Fibroblast of skin of right biceps (primary cell): Measurements from ENCODE around the gene LDAH.
"Not testable (repeated sequence)": the region's sequence is repeated elsewhere in the genome, so short reads cannot be mapped to it uniquely, and the experiment has no call there.

Experiments used
- DNase-seq: peaks from one replicate; pipeline ENCODE4 v3.0.0-alpha.2; 2013

The LDAH gene

DNA sequence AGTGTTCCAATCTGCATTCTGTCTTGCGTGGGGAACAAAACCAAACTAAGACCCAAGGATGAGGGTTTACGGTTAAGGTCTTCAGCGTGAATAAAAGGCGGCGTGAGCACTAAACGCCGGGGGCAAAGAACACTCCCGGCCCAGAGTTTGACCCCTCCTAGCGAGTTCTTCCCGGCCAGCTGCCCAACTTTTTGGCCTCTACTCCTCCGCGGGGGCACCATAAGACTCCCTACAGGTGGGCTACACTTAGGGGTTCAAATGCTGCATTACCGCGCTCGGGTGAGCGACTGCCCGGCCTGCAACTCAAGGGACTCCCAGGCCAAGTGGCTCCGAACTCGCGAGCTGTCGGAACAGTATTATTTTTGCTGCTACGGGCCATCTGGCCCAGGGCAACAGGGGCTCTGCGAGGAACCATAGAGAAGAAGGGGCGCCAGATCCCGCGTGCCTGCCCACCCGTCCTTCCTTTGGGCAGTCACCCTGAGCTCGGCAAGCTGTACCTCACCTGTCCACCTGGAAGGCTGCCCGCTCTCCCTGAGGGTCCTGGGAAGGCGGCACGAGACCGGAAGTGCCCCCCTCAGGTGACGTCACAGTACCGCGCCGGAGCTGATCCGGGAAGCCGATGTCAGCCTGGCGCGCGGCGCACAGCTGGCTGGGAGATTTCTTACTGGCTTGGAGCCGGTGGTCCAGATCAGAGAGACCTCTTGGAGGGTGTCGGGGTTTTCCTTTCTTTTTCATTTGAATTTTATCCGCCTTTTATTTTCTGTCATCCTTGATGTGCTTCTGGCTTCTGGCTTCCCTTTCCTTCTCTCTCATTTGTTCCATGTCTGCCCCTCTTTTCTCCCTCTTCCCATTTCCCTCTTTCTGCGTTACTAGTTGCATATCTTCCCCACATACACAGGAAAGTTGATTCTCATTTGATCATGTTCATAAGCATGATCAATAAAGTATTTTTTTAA is at the start of gene LDAH:
Gene LDAH, minus strand, starts transcription at position 567 of the 956 bp plus-strand sequence. CDS start 21,638 bp downstream, outside the sequence.
- DNase-seq = peak; percentile 89

DNA sequence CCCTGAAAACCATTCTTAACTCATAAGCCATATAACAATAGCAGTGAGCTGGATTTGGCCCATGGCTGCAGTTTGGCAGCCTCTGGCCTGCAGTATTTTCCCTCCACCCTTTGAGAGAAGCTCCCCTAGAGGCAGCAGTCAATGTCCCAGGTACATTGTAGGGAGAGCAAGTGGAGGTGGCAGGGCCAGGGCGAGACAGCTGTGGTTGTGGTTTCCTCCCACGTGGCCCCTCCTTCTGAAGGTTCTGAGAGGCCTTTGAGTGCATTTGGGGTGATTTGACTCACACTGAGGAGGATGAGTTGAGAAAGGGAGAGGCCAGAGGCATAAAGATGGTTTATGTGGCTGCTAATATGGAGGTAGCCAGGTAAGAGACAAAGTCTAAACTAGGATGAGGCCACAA is 45.5 kb upstream of the LDAH start:
- DNase-seq = no peak

DNA sequence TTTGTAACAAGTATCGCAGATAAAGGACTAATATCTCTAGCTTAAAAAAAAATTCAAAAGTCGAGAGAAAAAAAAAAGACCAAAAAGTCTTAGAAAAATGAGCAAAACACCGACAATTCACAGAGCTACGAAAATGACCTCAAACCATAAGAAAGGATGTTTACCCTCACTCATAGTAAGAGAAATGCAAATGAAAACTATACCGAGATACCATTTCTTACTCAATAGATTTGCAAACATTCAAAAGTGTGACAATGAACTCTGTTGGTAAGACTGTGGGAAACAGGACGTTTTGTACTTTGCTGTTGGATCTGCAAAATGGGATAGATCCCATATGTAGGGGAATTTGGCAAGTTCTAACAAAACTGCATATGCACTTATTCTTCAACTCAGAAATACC is 39.9 kb upstream of the LDAH start:
- no peak for DNase-seq

DNA sequence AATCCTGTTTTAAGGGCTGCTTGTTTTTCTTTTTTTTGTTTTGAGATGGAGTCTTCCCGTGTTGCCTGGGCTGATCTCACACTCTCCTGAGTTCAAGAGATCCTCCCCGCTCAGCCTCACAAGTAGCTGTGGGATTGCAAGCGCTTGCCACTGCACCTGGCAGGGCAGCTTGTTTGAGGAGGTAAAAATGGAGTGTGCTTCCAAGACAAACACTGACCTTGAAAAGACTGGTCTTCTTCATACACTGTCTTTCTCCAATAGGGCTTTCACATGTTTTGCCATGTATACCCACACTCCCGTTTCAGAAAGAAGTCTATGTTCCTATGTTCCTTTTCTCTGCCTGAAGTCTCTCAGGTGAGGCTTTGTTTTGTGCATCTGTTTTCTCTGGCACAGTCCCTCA is 32.6 kb upstream of the LDAH start:
- DNase-seq = no peak

DNA sequence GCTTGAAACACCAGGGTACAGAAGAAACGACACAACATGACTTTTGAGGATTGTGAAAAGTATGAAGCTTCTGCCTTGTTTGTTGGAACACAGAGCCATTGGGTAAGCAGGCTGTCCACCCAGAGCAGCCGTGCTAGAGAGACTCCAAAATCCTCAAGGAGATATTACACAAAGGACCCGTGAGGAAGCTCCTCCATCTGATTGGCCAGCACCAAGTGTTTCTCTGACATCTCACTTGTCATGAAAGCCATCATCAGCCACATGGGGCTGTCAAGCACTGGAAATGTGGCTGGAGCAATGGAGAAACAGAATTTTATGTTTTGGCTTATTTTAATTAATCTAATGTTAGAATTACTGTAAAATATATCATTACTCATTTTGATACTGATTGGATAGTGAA is 29.8 kb upstream of the LDAH start:
- DNase-seq = no peak

DNA sequence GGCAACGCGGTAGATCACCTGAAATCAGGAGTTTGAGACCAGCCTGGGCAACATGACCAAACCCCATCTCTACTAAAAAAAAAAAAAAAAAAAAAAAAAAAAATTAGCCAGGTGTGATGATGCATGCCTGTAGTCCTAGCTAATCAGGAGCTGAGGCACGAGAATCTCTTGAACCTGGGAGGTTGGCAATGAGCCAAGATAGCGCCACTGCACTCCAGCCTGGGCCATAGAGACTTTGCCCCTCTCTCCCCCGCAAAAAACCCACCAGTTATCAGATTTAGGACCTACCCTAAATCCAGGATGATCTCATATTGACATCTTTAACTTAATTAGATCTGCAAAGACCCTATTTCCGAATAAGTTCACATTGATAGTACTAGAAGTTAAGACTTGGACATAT is 29.2 kb upstream of the LDAH start:
- no peak for DNase-seq

DNA sequence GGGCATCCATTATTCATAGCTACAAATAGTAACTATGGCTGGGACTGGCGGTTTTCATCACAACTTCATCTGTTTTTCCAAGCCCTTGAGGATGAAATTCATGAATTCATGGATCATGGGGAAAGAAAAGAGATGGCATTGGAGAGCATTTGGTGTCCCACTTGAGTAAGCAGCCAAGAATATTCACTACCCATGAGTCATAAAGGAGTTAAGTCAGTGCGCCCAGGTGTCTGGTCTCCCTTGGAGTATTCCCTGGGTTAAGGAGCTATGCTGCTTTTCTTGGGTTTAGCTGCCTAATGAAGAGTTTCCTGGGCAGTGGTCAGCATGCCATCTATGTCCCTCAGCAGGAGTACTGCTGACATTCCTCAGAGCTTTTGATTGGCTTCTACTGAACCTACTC is 21.3 kb upstream of the LDAH start:
- no peak for DNase-seq

DNA sequence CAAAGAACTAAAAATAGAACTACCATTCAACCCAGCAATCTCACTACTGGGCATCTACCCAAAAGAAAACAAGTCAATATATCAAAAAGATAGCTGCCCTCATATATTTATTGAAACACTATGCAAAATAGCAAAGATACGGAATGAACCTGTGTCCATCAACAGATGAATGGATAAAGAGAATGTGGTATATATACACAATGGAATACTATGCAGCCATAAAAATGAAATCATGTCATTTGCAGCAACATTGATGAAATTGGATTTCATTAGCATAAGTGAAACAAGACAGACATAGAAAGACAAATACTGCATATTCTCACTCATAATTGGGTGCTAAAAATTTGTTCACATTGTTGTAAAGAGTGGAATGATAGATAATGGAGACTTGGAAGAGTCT is 16.2 kb upstream of the LDAH start:
- no peak for DNase-seq

DNA sequence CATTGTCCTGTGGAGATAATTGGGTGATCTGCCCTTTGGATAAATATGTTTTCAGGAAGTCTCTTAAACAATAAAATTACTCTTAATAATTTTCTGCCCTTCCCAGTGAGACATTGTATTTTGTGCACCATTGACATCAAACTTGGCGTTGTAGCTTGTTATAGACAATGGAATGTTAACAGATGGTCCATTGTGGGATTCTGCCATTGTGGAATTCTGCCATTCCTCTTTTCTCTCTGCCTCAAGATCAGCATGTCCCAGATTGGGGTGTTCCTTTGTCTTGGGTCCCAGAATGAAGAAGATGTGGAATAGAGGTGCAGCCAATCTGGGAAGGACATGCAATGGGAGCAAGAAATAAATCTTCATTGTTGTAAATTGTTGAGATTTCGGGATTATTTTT is 15.1 kb upstream of the LDAH start:
- DNase-seq = no peak

DNA sequence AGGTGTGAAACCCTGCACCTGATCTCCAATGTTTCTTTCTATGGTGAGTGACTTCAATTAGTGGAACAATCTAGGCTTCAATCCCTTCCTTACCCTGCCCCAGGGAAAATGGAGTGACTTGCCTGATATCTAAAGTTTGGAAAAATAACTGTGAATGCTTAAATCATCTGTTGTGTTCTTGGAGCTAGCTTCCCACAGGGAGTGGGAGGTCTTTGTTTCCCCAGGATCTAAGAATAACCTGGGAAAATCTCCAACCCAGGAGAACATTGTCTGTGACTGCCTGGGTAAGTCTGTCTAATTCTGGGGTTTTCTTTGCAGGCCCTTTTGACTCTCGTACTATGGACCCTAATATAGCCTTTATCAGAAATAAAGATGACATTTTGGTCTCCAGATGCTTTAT is 13.6 kb upstream of the LDAH start:
- DNase-seq = no peak

DNA sequence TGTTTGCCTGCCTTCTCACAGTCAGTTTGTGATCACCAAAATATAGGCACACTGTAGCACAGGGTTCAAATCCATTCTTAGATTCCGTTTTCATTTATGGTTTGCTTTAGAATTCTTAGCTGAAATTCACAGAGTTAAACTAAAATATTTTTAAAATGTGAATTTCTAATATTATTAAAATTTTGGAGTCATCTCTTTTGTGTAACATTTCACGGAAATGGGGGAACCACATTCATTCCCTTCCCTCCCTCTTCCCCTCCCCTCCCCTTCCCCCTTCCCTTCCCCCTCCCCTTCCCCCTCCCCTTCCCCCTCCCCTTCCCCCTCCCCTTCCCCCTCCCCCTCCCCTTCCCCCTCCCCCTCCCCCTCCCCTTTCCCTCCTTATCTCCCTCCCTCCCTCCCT is 11.4 kb upstream of the LDAH start:
- DNase-seq = no peak

DNA sequence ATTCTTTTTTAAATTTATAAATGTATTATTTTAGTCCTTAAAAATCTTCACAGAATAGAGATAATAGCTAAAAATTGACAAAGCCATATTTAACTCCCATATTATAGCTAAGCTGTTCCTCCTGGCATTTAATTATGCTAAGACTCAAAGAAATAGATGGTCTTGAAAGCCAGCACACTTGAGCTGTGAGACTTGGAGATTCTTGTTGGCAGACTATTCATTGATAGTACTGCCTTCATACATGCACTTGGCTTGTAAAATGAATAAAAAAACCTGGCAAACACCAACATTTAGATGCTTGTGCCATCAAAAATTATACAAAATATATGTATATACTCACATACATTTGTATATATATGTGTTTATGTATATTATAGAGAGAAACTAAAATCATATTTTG is 9.7 kb upstream of the LDAH start:
- DNase-seq = no peak

DNA sequence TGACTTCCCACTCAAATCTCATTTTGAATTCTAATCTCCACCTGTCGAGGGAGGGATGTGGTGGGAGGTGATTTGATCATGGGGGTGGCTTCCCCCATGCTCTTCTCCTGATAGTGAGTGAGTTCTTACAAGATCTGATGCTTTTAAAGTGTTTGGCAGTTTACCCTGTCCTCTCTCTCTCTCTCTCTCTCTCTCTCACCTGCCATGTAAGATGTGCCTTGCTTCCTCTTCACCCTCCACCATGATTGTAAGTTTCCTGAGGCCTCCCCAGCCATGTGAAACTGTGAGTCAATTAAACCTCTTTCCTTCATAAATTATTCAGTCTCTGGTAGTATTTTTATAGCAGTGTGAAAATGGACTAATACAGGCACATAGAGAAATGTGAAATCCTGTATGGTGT is 7.0 kb upstream of the LDAH start:
- no peak for DNase-seq

DNA sequence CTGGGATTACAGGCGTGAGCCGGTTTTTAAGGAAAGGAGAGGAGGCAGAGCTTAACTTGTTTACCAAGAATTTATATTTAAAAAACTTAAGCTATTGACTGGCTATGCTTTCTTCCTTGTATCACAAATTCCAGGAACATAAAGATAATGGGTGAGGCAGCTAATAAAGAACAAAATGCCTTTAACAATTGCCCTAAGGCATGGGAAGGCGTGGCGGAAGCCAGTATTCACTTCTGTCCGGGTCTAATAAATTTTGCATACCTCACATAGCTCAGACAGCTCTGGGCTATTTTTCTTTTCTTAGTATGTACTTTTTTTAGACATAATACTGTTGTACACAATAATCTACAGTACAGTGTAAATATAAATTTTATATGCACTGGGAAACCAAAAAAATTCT is 1.0 kb upstream of the LDAH start:
- DNase-seq = no peak

DNA sequence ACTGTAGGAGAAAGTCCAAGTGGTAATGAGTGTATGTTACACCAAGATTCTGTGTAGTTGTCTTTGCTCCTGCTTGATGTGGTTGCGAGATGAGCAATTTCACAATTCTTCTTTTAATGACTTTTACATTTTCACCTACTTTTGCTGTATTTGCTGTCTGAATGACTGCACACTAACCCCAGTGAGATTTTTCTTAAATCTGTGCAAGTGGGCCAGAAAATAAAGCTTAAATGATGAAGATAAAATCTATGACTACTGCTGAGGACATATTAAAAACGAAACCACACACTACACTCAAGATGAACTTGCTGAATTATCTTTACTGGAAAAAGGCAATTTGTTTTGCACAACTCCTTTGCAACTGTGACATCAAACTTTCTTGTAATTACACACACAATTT is 4.1 kb downstream of the LDAH start:
- no peak for DNase-seq

DNA sequence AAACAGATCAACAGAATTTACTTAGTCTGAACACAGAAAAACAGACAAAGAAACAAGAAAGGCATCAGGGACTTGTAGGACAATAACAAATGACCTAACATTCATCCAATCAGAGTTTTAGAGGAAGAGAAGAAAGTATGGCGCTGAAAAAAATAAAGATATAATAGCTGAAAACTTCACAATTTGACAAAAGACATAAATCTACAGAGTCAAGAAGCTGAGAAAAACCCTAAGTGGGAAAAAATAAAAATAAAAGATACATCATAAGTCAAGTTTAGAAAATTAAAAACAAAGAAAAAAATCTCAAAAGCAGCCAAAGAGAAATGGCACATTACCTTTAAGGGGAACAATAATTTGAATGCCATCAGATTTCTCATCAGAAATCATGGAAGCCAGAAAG is 7.7 kb downstream of the LDAH start:
- no peak for DNase-seq

DNA sequence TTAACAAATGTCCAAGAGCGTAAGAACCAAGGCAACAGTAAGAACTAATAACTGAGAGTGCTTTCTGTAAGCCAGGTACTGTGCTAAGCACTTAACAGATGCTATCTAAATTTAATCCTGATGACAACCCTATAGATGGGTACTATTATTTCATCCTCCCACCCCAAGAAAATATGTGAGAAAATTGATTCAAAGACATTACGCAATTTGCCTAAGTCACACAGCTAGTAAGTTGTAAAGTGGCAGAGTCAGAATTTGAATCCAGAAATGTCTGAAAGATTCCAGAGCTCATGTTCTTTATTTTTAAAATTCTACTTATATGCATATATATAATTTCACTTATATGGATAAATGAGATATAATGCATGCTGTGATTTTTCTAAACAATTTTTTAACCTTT is 10.1 kb downstream of the LDAH start:
- DNase-seq = no peak

DNA sequence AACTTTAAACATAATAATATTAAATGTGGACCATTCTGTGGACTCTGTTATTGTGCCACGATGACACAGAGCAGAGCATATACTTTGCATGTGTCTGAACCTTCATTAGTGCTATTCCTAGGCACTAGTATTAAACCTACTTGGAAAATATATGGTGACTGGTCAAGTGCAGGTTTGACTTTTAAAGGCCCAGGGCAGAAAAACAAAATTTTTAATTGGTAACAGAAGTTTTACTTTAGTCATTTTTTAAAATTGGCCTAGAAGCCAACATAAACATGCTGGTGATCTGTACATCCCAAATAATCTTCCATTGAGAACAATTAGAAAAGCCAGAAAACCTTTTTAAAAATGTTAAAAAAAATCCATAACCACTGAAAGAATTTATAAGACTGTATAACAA is 16.6 kb downstream of the LDAH start:
- no peak for DNase-seq

DNA sequence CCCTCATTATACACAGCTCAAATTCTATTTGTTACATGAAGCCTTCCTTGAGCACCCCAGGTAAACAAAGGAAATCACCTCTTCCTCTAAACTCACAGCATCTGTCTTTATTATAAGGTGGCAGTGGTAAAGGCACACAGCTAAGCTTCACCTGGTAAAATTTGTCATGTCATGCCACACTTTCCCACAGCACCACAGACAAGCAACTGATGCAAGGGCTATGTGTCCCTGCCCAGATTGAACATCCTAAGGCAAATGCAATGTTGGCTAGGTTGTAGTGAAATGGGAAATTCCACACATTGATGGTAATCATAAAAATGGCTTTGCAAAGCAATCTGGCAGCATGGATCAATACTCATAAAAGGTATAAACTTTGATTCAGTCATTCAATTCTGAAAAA is 18.9 kb downstream of the LDAH start:
- no peak for DNase-seq

DNA sequence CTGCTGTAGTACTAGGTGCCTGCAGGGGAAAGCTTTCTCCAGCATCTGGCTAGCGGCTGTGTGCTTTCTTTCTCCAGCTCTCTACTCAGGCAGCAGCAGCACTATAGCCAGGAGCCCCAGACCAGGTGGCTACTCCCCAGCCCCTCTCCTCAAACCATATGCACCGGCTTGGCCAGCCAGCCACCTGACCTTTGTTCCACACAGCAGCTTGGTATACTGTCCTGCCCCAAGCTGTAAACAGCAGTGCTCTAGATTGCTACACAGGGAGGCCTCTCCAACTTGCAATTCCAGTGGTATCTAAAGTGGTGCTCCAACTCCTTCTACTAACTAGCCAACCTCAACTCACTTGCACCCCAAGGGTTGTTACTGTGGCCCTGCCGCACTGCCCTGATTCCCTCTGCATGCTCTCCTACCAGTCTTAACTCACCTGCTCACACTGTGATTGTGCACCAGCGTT is 19.6 kb downstream of the LDAH start:
- DNase-seq = no peak

DNA sequence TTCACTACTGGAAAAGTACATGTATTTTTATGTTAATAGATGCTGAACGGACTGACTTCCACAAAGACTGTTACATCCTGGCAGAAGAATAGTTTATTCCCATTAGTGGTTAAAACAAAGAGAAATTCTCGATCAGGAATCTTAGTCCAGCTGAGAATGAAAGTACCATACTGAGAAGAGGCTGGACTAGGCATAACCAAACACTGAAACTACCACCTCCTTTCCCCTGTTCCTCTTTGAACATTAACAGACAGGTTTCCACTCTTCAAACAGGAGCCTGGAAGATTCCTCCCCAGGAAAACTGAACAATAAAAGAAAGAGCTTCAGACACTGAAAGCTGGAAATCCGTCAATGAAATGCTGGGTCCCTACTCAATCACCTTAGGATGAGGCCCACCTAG is 25.8 kb downstream of the LDAH start:
- DNase-seq = no peak

DNA sequence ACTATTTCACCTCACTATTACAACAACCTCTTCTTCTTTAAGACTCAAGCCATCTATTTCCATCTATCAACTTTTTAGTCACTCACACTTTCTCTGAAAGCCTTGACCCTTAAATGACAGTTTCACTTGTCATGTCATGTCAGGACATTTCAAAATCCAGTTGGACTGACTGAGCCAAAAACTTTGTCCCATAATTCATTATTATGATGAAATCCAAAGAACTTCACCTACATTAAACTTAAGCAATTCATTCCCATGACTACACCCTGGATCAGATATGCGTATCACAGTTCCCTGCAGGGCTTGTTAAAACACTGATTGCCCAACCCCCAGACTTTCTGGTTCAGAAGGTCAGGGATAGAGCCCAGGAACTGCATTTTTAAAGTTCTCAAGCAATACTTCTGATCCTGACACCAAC is 26.5 kb downstream of the LDAH start:
- peak; percentile 31 for DNase-seq

DNA sequence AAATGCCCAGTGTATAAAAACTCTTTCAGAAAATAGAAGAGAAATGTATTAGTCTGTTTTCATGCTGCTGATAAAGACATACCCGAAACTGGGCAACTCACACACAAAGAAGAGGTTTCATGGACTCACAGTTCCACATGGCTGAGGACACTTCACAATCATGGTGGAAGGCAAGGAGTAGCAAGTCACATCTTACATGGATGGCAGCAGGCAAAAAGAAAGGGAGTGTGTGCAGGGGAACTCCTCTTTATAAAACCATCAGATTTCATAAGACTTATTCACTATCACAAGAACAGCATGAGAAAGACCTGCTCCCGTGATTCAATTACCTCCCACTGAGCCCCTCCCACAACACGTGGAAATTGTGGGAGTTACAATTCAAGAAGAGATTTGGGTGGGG is 29.0 kb downstream of the LDAH start:
- not testable (repeated sequence) for DNase-seq

DNA sequence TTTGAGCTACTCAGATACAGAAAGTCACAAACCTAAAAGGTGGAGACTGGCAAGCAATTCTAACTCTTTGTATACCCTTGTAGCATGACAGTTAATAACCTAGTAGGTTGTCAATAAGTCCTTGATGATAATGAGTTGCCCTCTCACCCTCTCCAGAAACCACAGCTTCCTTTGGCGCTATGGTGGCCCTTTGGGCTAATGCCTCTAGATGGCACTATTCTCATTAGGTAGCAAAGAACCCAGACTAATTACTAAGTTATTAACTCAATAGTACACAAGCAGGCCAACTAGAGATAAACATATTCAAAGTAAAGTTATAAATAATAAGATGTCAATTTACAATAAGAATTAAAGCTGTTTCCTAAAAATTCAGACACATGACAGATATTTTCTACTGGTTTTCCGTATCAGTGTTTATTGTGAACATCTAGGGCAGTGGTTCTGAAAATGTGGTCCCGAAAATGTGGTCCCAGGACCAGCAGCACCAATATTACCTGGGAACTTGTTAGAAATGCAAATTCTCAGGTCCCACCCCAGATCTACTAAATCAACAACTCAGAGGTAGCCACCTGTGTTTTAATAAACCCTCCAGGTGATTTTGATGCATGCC is 41.1 kb downstream of the LDAH start:
- DNase-seq = peak; percentile 13

DNA sequence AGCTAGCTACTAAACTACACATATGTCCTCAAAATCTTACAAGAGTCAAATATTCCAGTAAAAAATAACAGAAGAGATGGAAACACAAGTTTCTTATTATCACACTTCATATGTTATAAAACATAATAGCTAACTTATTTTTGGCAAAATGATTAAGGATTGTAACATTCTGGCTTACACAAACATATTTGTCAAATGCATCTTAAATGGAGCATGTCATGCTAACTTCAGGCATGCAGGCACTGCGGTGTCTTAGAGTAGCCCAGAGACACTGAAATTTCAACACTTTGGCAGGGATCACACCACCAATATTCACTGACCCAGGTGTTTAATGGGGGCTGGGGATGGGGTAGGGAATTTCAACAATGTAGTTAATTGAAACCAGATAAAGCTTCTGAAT is 51.6 kb downstream of the LDAH start:
- peak; percentile 1 for DNase-seq
